Hematopoietic multipotent progenitor cell treated with erythropoietin and hydrocortisone succinate and interleukin-3 and kit ligand, for 15 days (in vitro differentiated cells): ENCODE measurements around the gene RPIA.
"Not testable (repeated sequence)": the region's sequence is repeated elsewhere in the genome, so short reads cannot be mapped to it uniquely, and the experiment has no call there.

Experiments
- DNase-seq: peaks from one replicate; pipeline ENCODE4 v3.0.0-alpha.2; 2015; ENCODE audit warnings: low spot score

RPIA gene

DNA sequence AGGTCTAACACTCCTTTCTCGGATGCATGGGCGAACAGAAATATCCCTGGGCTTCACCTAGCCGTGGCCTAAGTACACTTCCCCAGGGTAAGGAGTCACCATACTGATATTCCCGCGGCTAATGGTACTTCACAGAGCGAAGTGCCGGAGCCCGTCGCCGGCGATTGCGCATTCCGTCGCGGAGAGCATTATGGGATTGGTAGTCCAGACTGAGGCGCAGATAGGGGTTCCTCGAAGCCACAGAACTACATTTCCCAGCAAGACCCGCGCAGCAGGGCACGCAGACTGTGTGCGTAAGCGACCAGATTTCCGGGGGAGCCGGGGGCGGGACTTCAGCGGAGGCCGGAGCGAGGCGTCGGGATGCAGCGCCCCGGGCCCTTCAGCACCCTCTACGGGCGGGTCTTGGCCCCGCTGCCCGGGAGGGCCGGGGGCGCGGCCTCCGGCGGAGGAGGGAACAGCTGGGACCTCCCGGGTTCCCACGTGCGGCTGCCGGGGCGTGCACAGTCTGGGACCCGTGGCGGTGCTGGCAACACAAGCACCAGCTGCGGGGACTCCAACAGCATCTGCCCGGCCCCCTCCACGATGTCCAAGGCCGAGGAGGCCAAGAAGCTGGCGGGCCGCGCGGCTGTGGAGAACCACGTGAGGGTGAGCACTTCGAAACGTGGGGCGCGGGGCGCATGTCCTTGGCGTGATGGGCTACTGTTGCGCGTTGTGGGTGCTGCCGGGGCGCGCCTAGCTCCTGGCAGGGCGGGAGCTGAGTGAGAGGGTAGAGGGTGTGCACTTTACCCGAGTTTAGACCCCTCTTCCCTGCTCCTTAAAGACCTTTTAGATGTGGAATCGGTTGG, at the start of gene RPIA:
Gene RPIA (plus strand): TSS at position 335 of the 845 bp plus-strand sequence. CDS start 26 bp downstream, at position 361.
- peak; percentile 99 for DNase-seq

DNA sequence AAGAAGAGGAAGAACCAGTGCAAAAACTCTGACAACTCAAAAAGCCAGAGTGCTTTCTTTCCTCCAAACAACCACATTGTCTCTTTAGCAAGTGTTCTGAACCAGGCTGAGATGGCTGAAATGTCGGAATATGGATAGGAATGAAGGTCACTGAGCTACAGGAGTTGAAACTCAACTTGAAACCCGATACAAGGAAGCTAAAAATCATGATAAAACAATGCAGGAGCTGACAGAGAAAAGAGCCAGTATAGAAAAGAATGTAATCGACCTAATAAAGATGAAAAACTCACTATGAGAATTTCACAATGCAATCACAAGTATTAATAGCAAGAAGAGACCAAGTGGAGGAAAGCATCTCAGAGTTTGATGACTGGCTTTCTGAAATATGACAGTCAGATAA, 49.2 kb upstream of the RPIA start:
- no peak for DNase-seq

DNA sequence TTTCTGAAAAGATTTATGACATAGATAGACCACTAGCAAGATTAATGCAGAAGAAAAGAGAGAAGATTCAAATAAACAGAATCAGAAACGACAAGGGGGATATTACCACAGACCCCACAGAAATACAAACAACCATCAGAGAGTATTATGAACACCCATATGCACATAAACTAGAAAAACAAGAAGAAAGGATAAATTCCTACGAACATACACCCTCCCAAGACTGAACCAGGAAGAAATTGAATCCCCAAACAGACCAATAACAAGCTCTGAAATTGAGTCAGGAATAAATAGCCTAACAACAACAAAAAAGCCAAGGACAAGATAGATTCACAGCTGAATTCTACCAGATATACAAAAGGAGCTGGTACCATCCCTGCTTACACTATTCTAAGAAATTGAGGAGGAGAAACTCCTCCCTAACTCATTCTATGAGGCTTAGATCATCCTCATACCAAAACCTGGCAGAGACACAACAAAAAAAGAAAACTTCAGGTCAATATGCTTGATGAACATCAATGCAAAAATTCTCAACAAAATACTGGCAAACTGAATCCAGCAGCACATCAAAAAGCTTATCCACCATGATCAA, 46.1 kb upstream of the RPIA start:
- DNase-seq, result not testable (repeated sequence)

DNA sequence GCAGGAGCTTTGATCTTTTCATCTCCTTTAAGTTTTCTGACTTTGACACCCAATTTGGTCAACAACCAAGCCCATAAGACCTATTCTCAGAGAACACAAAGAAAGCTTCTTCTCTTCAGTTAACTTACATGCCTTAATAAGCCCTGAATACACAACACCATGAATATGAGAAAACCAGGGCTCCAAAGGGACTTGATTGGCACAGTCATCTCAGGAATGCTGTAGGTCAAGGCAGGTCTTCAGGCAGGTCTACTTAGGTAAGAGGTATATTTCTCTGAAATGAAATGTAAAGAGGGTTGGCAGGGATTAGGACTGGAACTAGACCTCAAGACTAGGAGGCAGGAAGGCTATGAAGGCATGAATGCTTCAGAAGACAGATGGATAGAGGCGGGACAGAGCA, 39.8 kb upstream of the RPIA start:
- DNase-seq, result no peak

DNA sequence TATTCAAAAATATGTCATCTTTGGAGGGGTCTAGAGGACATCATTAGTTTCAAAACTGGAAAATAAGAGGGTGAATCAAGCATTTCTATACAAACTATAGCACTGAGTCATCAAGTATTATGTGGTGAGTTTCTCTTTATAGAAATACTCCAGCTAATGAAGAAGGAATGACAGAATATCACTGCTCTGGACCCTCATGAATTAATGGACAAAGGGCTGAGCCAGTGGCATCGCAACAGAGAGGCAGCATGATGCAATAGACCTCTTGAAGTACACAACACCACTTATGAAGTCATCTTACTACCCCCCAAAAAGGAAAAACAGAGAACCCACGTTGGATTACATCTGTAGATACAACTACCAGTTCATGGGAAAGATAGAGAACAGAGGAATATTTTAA, 36.8 kb upstream of the RPIA start:
- DNase-seq, result no peak

DNA sequence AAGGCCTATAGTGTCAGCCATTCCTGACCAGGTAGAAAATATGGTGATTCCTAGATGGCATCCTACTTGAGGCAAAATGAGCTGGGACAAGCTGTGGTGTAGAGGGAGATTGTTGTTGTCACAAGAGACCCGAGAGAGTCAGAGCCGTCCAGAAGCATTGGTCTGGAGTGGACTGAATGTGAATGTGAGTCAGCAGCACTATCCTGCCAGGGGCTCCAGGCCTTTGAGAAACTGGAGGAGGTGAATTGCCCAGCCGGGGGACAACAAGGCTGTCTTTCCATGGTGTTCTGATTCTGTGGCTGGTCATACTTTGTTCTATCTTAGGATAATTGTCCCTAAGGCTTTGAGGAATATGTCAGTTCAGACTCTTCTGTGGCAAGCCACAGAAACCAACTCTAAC, 34.8 kb upstream of the RPIA start:
- no peak for DNase-seq

DNA sequence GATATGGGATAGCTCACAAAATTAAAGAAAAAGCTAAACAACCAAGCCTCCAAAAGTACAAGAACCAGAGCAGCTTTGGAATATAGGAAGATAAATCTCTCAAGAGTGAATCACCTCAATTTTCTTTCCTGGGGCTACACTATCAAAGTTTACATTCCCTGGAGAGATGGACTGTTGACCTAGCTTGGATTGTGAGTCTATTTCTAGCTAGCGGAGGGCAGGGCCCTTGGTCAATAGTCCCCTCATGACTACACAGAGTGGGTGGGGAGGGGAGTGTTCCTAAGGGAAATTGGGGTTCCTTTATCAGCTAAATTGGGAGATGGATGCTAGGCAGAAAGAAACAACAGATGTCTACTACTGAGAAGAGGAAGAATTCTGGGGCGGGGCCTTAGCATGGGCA, 34.3 kb upstream of the RPIA start:
- DNase-seq, result no peak

DNA sequence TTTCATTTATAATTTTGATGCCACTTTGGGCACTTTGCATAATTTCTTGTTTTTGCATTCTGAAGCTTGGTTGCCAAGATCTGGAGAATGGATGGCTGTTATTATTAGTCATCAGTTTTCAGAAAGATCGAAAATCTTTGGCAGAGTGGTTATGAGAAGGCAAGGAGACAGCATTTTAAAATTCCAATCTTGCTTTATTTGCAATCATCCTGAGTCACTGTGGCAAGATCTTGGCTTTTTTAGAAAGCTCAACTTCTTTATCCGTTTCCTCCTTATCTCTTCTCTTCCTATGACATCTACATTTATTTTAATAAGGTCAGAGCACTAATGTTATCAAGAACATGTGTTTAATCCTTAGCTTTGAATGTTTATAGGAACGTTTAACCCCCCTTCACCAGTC, 33.1 kb upstream of the RPIA start:
- DNase-seq, result no peak

DNA sequence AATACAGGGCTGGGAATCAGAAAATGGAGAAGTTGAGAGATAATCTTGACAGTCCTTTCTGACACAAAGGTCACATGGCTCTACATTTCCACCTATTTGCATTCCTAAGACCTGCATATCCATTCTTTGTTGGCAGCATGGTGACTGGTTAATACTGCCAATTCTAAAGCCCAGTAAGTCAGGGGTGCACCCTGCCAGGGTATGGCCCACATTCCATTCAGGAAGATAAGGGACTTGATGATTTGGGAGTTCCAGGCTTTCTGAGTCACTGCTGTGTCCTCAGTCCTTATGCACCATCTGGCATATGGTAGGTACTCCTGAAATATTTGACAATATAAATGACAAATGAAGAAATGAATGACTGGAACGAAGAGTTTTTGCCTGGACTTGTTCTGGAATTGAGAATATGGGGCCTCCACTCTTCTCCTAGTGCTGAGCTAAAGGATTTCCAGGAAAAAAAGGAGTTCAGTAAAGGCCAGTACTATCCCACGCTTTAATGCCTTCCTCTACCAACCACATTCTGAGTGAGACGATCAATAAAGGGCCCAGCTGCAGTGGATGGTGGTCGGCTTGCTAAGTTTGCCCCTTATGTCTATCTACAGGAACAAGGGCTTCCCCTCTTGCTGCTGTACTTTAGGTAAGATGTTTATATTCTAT, 32.5 kb upstream of the RPIA start:
- DNase-seq, result no peak

DNA sequence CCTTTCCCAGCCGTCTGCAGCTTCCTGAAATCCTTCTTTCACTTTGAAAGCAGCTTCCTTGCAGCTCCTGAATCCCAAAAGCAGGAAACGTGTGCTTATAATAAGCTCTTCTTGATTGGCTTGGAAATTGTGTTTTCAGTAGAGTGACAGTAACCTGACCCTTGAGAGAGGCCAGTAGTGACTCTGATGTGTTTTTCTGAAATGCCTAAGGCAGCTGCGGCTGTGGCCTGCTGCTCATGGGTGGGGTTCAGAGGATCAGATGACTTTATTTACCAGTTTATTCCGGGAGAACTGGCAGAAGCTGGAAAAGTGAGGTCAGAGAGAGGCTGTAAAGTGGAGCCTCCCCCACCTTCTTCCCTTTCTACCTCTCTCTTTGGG, 31.9 kb upstream of the RPIA start:
- no peak for DNase-seq

DNA sequence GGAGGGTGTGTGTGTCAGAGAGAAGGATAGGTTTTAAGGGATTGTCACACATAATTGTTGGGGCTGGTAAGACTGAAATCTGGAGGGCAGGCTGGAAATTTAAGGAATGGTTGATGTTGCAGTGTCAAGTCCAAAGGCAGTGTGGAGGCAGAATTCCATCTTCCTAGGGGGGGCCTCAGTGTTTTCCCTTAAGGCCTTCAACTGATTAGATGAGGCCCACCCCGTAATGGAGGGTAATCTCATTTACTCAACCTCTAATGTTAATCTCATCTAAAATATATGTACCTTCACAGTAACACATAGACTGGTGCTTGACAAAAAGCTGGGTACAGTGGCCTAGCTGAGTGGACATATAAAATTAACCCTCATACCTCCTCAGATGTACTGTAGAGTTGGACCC, 30.9 kb upstream of the RPIA start:
- no peak for DNase-seq

DNA sequence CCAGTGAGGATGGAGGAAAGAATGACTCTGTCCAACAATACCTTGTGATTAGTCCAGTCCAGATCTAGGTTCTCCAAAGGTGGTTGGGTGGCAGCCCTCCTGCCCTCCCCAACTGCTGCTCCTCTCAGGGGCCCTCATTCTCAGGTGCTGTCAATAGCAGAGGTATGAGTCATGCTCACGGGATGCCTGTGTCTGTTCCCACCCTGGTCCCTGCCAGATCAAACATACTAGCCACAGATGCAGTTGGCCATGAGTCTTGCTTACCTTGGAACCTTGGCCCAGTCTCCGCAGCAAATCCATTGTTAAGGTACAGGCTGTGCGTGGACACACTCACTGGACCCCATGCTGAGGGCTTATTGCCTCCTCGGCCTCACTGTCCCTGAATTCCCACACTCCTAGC, 24.9 kb upstream of the RPIA start:
- DNase-seq, result no peak

DNA sequence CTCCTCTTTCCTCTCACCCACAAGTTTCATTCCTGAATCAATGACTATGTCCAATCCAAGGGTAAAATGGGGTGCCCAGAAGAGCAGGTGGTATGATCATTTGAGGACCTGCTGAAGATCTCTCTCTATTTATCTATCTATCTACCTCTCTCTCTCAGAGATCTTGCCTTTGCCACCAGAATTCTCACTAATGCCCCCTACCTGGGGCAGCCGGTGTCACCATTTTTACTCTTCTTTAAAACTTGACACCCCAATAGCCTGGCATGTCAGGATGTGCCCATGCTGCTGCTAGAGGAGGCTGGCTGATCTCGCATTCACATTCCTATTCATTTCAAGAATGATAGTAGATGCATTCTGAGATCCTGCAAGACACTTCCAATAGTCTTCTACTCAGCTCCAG, 24.3 kb upstream of the RPIA start:
- DNase-seq, result no peak

DNA sequence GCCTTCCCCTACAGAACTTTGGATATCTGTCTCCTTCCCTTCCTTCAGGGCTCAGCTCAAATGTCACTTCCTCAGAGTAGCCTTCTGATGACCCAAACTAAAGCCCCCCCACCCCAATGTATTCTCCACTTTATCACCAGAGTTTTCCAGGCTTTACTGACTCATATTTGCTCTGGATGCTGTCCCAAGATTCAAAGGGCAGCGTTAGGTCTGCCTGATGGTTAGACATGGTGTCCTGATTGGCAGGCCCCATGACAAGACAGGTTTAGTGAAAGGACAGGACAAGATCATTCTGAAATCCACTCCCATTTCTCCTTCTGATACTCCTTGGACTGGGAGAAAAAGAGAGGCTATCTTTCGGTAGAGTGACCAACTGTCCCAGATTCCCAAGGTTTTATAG, 22.6 kb upstream of the RPIA start:
- no peak for DNase-seq

DNA sequence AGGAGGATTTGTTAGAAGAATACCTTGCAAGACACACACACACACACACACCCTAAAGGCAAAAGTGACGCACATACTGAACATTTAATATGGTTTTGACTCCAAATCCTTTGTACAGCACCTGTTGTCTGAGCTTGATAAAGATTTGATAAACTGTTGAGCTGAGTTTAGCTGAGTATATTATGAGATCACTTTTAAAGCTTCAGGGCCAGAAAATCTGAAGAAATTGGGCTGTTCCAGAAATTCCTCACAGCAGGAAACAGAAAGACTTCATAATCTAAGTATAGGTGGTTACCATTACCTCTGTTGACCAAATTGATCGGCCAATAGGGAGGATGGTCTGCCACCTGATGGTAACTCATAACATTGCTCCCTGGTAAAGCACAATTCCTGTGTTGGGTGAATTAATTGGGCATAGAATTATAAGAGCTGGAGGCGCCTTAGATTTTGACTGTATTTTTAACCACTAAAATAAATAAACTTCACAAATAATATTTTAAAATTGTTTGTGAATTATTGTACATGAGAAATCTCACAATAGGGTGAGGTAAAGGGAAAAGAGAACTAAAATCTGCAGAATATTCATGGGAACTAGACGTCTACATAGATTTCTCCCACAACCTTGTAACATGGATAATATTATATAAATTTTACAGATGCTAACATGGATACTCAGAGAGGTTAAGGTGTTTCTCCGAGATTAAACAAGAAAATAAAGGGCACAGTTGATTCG, 21.8 kb upstream of the RPIA start:
- peak; percentile 15 for DNase-seq

DNA sequence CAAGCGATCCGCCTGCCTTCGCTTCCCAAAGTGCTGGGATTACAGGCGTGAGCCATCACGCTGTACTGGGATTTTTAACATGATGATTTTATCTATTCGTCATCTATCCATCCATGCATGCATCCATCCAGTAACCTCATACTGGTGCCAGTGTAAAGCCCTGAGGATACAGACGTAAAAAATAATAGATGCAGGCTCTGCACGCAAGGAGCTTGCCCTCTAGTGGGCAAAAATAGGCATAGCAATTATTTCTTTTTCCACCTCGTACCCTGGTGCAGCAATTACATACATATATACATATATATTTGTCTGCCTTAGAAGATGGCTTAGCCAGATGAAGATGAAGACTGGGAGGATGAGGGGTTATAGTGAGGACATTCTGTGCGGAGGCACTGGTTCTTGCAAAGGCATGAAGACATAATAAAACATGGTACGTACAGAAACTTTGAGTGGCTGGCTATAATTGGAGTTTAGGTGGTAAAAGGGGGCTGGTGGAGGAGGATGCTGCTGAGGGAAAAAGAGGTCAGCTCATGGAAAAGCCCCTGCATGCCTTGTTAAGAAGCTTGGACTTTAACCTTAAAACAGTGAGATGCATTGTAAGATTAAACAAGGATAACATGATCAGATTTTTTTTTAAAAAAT, 19.6 kb upstream of the RPIA start:
- peak; percentile 72 for DNase-seq

DNA sequence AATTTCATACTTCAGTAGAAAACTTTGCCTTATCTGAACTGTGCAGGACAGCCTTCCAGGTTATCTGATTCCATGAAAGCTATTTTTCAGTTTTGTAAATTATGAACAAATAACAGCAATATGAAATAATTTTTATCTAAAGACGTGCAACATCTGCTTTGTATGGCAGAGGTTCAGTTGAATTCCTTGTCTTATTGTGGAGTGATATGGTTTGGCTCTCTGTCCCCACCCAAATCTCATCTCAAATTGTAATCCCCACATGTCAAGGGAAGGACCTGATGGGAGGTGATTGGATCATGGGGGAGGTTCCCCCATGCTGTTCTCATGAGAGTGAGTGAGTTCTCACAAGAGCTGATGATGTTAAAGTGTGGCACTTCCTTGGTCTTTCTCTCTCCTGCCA, 18.1 kb upstream of the RPIA start:
- no peak for DNase-seq

DNA sequence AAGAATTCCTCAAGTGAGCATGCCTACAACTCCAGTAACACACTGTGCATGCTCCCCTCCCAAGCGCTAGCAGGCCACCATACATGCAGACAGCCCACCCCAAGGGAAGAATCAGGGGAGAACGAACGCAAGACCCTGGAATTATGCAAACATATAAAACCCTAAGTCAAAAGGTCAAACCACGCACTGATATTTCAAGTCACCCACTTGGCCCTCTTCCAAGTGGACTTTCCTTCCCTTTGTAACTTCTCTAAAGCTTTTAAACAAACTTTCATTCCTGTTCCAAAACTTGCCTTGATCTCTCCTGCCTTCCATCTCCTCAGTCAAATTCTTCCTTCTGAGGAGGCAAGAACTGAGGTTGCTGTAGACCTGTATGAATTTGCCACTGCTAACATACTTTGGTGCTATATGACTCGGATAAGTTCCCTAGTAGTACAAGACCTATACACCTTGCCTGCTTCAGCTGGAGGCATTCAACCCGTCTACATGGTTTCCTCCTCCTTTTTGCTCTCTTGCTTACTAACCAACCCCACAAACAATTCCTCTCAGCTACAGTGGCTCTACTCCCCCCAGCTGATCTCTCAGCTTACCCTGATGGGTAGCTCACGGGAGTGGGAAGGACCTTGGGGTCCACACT, 11.1 kb upstream of the RPIA start:
- DNase-seq, result no peak

DNA sequence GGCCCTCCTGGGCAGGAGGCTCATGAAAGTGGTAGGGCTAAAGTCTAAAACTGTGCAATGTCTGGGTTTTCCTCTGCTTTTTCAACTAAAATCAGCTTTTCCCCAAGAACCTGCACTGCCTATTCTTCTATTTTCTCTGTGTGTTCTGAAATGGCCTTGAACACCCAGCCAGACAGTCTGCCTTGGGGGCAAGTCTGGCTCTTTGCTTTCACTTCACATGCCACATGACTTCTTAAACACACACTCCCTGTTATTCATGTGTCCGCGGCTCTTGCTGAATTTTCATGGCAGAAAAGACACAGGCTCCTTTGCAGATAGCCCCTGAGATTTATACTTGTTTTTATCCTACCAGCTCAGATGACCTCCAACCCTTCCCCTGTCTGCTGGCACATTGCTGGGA, 10.6 kb upstream of the RPIA start:
- DNase-seq, result no peak

DNA sequence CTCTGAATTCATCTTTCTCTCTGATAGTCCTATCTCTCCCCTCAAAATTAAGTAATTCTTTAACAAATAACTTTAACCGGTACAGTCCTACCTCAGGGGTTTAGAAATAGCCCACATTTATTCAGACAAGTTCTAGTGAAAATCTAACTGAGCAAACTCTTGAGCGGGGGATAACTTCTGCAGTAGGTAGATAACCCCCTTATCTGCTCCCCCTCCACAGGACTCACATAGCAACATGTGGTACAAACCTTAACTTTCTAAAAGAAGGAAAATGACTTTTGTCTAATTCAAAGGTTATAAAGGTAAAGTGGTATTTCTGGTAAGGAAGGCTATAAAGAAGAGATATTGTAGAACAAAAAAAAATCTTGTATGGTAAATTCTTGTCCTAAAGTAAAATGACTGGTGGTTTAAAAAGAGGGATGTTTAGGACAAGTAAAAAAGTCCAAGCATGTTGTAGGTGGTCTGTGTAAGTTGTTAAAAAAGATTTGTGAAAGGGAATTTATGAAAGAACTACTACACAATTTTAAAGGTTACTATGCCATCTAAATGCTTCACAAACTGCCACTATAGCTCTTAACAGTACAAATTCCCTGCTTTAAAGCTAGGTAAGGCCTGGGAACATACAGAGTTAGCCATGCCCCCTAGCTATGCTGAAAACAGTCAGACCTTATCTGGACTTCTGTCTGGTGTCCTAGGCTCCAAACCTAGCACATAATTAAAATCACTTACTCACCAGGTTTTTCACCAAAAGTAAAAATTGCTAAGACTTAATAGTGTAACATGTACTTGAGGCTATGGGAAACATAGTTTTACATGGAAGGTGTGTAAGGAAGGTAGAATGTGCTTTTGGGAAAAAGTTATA, 8.1 kb upstream of the RPIA start:
- no peak for DNase-seq

DNA sequence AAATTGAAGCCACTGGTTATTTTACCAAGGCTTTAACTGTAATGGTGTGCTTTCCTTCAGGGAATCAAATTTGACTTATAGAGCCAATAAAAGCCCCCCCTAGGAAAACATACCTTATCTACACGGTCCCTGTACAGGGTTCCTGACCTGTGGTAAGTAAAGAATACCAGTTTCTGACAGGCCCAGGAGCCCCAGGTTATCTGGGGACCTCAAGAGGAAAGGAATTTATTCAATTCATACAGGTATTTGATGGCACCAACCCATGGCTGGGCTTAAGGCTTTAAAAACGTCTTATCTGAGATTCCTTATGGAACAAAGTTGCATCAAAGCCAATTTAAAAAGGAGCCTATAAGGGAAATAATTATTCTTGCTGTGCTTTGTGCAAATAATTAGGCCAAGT, 7.0 kb upstream of the RPIA start:
- no peak for DNase-seq
